ENCODE results near the gene KCTD21. TPM values are rescaled to one million over a fixed set of nuclear protein-coding genes. Genes with fewer than 3 reads are reported as not detected.

KCTD21 gene
- total RNA-seq, 1 donor from 2014 or later, result 2.6 TPM

- no peaks in the 10 kb centered on the region for H3K9me3 ChIP-seq (ENCODE audit: control insufficient read depth in 3 of 3, low read length in 3 of 3)
- H3K36me3 ChIP-seq (ENCODE audit: control insufficient read depth in 3 of 3, insufficient read depth in 3 of 3, low read length in 3 of 3), result no peaks in the 10 kb centered on the region
- H3K4me1 ChIP-seq (ENCODE audit: control insufficient read depth in 3 of 3, insufficient read depth in 3 of 3, low read length in 3 of 3), result peaks cover 7 to 12% (median 11%) of the 10 kb centered on the region in 3 donors
- H3K4me3 ChIP-seq (ENCODE audit: low read length in 3 of 3), result no peak overlapping the region
- peak overlapping the region in 1 of 3 donors; percentile 45 for H3K9ac ChIP-seq (ENCODE audit: low read depth in 1 of 3, low read length in 3 of 3)
- no peaks in the 10 kb centered on the region for H3K27me3 ChIP-seq (ENCODE audit: control insufficient read depth in 3 of 3, insufficient read depth in 3 of 3, low read length in 3 of 3)
- peak overlapping the region; percentile 5 for H3K27ac ChIP-seq (ENCODE audit: low read depth, low read length)
Measured at GRCh38 chr11:78163828-78164227, 24.6 kb downstream of the KCTD21 start.

- no peaks in the 10 kb centered on the region for H3K9me3 ChIP-seq (ENCODE audit: control insufficient read depth in 3 of 3, low read length in 3 of 3)
- no peaks in the 10 kb centered on the region for H3K27me3 ChIP-seq (ENCODE audit: control insufficient read depth in 3 of 3, insufficient read depth in 3 of 3, low read length in 3 of 3)
- H3K4me3 ChIP-seq (ENCODE audit: low read length in 3 of 3), result no peak overlapping the region
- H3K36me3 ChIP-seq (ENCODE audit: control insufficient read depth in 3 of 3, insufficient read depth in 3 of 3, low read length in 3 of 3), result no peaks in the 10 kb centered on the region
- H3K4me1 ChIP-seq (ENCODE audit: control insufficient read depth in 3 of 3, insufficient read depth in 3 of 3, low read length in 3 of 3), result peaks cover 0 to 5% (median 3%) of the 10 kb centered on the region in 3 donors
- no peak overlapping the region for H3K27ac ChIP-seq (ENCODE audit: low read depth, low read length)
- no peak overlapping the region for H3K9ac ChIP-seq (ENCODE audit: low read depth in 1 of 3, low read length in 3 of 3)
Measured at GRCh38 chr11:78161962-78162371, 26.5 kb downstream of the KCTD21 start.

DNA sequence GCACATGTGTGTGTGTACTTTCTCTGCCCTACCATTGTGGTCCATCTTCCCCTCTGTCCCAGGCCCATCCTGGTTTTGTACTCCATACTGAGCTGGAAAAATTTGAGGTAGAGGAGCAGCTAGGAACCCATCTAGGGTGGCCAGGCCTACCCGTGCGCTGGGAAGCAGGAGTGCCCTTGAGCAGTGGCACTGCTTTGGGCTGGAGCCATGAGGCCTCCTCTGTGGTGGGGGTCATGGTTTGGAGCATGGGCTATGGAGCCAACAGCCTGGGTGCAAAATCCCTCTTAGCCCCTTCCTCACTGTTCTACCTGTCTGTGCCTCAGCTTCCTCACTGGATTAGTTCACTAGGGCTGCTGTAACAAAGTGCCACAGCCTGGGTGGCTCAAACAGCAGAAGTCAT is 27.1 kb downstream of the KCTD21 start:
- no peak overlapping the region for H3K27ac ChIP-seq (ENCODE audit: low read depth, low read length)
- no peaks in the 10 kb centered on the region for H3K27me3 ChIP-seq (ENCODE audit: control insufficient read depth in 3 of 3, insufficient read depth in 3 of 3, low read length in 3 of 3)
- H3K9me3 ChIP-seq (ENCODE audit: control insufficient read depth in 3 of 3, low read length in 3 of 3), result no peaks in the 10 kb centered on the region
- no peak overlapping the region for H3K4me3 ChIP-seq (ENCODE audit: low read length in 3 of 3)
- H3K9ac ChIP-seq (ENCODE audit: low read depth in 1 of 3, low read length in 3 of 3), result no peak overlapping the region
- no peaks in the 10 kb centered on the region for H3K36me3 ChIP-seq (ENCODE audit: control insufficient read depth in 3 of 3, insufficient read depth in 3 of 3, low read length in 3 of 3)
- H3K4me1 ChIP-seq (ENCODE audit: control insufficient read depth in 3 of 3, insufficient read depth in 3 of 3, low read length in 3 of 3), result peaks cover 0 to 5% (median 3%) of the 10 kb centered on the region in 3 donors

DNA sequence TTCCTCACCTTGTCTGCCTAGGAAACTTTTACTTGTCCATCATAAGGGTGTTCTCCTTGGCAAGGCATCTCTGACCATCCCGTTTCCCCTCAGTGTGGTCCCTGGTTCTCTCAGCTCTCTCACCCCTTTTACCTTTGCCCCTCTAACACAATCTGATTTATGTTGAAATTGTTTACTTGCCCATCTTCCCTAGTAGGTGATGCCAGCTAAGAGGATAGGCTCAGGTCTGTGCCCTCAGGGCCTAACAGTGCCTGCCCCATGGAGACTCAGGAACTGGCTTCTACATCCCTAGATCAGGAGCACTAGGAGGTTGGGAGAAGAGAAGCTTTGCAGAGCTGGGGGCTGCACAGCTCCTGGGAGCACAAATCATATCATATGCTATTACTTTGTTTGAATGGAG is 27.9 kb downstream of the KCTD21 start:
- Histone ChIP-seq H3K9me3 (ENCODE audit: control insufficient read depth in 3 of 3, low read length in 3 of 3) (no peaks in the 10 kb centered on the region), H3K4me3 (ENCODE audit: low read length in 3 of 3) (no peak overlapping the region), H3K27ac (ENCODE audit: low read depth, low read length) (no peak overlapping the region), H3K27me3 (ENCODE audit: control insufficient read depth in 3 of 3, insufficient read depth in 3 of 3, low read length in 3 of 3) (no peaks in the 10 kb centered on the region), H3K36me3 (ENCODE audit: control insufficient read depth in 3 of 3, insufficient read depth in 3 of 3, low read length in 3 of 3) (no peaks in the 10 kb centered on the region), H3K9ac (ENCODE audit: low read depth in 1 of 3, low read length in 3 of 3) (no peak overlapping the region), H3K4me1 (ENCODE audit: control insufficient read depth in 3 of 3, insufficient read depth in 3 of 3, low read length in 3 of 3) (peaks cover 0 to 5% (median 3%) of the 10 kb centered on the region in 3 donors)

DNA sequence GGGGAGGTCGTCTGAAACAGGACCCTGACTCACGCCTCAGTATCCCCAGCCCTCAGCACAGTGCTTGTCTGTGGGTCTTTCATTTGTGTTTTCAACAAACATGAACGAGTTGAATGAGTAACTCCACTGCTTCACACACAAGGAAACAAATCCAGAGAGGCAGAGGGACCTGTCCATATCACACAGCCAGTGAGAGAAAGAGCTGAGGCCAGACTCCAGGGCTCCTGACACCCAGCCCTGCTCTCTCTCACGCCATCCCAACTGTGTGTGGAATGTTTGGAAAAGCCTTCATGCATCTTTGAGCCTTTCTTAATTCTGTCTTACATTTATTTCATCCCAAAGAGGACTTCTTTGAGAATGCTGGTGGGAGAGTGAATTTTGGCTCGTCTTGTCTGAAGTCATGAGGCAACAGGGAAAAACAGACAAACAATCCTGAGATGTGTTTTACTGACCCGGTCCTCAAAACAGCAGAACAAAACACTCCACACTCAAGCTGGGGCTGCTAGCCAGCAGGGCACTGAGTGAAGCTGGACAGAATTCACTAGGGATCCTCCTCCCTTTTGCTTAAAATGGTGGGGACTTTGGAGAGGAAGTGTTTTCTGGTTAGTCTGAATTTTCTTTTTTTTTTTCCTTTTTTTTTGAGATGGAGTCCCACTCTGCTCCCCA is 29.3 kb downstream of the KCTD21 start:
- no peak overlapping the region for H3K4me3 ChIP-seq (ENCODE audit: low read length in 3 of 3)
- H3K27ac ChIP-seq (ENCODE audit: low read depth, low read length), result no peak overlapping the region
- H3K27me3 ChIP-seq (ENCODE audit: control insufficient read depth in 3 of 3, insufficient read depth in 3 of 3, low read length in 3 of 3), result no peaks in the 10 kb centered on the region

GRCh38 chr11:78156127-78156844 is 32.1 kb downstream of the KCTD21 start:
- Histone ChIP-seq H3K27me3 (ENCODE audit: control insufficient read depth in 3 of 3, insufficient read depth in 3 of 3, low read length in 3 of 3) (no peaks in the 10 kb centered on the region), H3K27ac (ENCODE audit: low read depth, low read length) (no peak overlapping the region), H3K9me3 (ENCODE audit: control insufficient read depth in 3 of 3, low read length in 3 of 3) (no peaks in the 10 kb centered on the region), H3K4me1 (ENCODE audit: control insufficient read depth in 3 of 3, insufficient read depth in 3 of 3, low read length in 3 of 3) (no peaks in the 10 kb centered on the region), H3K36me3 (ENCODE audit: control insufficient read depth in 3 of 3, insufficient read depth in 3 of 3, low read length in 3 of 3) (no peaks in the 10 kb centered on the region), H3K4me3 (ENCODE audit: low read length in 3 of 3) (no peak overlapping the region), H3K9ac (ENCODE audit: low read depth in 1 of 3, low read length in 3 of 3) (no peak overlapping the region)

More for the DNA sequence above, 29.3 kb downstream of the KCTD21 start:
- Histone ChIP-seq H3K36me3 (ENCODE audit: control insufficient read depth in 3 of 3, insufficient read depth in 3 of 3, low read length in 3 of 3) (no peaks in the 10 kb centered on the region), H3K9me3 (ENCODE audit: control insufficient read depth in 3 of 3, low read length in 3 of 3) (no peaks in the 10 kb centered on the region), H3K4me1 (ENCODE audit: control insufficient read depth in 3 of 3, insufficient read depth in 3 of 3, low read length in 3 of 3) (peaks cover 0 to 5% (median 0%) of the 10 kb centered on the region in 3 donors), H3K9ac (ENCODE audit: low read depth in 1 of 3, low read length in 3 of 3) (no peak overlapping the region)

GRCh38 chr11:78151804-78152203 is 36.6 kb downstream of the KCTD21 start:
- Histone ChIP-seq H3K4me1 (ENCODE audit: control insufficient read depth in 3 of 3, insufficient read depth in 3 of 3, low read length in 3 of 3) (peaks cover 0 to 6% (median 5%) of the 10 kb centered on the region in 3 donors), H3K9ac (ENCODE audit: low read depth in 1 of 3, low read length in 3 of 3) (no peak overlapping the region), H3K27me3 (ENCODE audit: control insufficient read depth in 3 of 3, insufficient read depth in 3 of 3, low read length in 3 of 3) (no peaks in the 10 kb centered on the region), H3K36me3 (ENCODE audit: control insufficient read depth in 3 of 3, insufficient read depth in 3 of 3, low read length in 3 of 3) (no peaks in the 10 kb centered on the region), H3K4me3 (ENCODE audit: low read length in 3 of 3) (no peak overlapping the region), H3K27ac (ENCODE audit: low read depth, low read length) (no peak overlapping the region), H3K9me3 (ENCODE audit: control insufficient read depth in 3 of 3, low read length in 3 of 3) (no peaks in the 10 kb centered on the region)

DNA sequence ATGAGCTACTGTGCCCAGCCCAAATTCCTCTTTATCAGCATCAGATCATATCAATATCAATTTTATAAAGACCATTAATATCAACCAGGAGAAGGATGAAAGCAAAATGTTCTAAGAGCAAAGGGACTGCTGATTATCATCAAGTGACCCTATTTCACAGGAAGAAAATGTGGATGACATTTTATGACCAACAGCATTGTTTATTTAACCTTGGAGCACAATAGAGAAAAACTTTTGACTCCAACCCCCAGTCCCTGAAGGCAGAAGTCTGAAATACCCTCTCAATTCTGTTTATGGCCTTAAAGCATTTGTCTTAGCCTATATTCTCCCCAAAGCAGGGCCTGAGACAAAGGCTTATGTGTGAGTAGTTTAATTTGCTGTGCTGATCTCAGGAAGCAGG is 37.7 kb downstream of the KCTD21 start:
- Histone ChIP-seq H3K36me3 (ENCODE audit: control insufficient read depth in 3 of 3, insufficient read depth in 3 of 3, low read length in 3 of 3) (no peaks in the 10 kb centered on the region), H3K9me3 (ENCODE audit: control insufficient read depth in 3 of 3, low read length in 3 of 3) (no peaks in the 10 kb centered on the region), H3K27me3 (ENCODE audit: control insufficient read depth in 3 of 3, insufficient read depth in 3 of 3, low read length in 3 of 3) (no peaks in the 10 kb centered on the region), H3K27ac (ENCODE audit: low read depth, low read length) (no peak overlapping the region), H3K9ac (ENCODE audit: low read depth in 1 of 3, low read length in 3 of 3) (no peak overlapping the region), H3K4me1 (ENCODE audit: control insufficient read depth in 3 of 3, insufficient read depth in 3 of 3, low read length in 3 of 3) (peaks cover 0 to 6% (median 5%) of the 10 kb centered on the region in 3 donors), H3K4me3 (ENCODE audit: low read length in 3 of 3) (no peak overlapping the region)

DNA sequence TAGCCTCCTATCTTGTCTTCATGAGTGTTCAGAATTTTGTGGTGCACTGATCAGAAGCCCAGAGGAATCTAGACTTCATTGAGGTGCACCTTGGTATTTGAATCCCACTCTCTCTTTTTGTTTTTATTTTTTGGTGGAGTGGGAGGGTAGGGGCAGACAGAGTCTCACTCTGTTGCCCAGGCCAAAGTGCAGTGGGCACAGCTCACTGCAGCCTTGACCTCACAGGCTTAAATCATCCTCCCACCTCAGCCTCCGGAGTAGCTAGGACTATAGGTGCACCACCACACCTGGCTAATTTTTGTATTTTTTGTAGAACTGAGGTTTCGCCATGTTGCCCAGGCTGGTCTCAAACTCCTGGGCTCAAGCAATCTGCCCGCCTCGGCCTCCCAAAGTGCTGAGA is 38.1 kb downstream of the KCTD21 start:
- H3K4me1 ChIP-seq (ENCODE audit: control insufficient read depth in 3 of 3, insufficient read depth in 3 of 3, low read length in 3 of 3), result peaks cover 0 to 6% (median 5%) of the 10 kb centered on the region in 3 donors
- H3K4me3 ChIP-seq (ENCODE audit: low read length in 3 of 3), result no peak overlapping the region
- no peaks in the 10 kb centered on the region for H3K9me3 ChIP-seq (ENCODE audit: control insufficient read depth in 3 of 3, low read length in 3 of 3)
- no peak overlapping the region for H3K27ac ChIP-seq (ENCODE audit: low read depth, low read length)
- no peaks in the 10 kb centered on the region for H3K36me3 ChIP-seq (ENCODE audit: control insufficient read depth in 3 of 3, insufficient read depth in 3 of 3, low read length in 3 of 3)
- H3K27me3 ChIP-seq (ENCODE audit: control insufficient read depth in 3 of 3, insufficient read depth in 3 of 3, low read length in 3 of 3), result no peaks in the 10 kb centered on the region
- peak overlapping the region in 1 of 3 donors; percentile 16 for H3K9ac ChIP-seq (ENCODE audit: low read depth in 1 of 3, low read length in 3 of 3)

GRCh38 chr11:78149646-78150045 is 38.8 kb downstream of the KCTD21 start:
- peaks cover 0 to 6% (median 5%) of the 10 kb centered on the region in 3 donors for H3K4me1 ChIP-seq (ENCODE audit: control insufficient read depth in 3 of 3, insufficient read depth in 3 of 3, low read length in 3 of 3)
- H3K9ac ChIP-seq (ENCODE audit: low read depth in 1 of 3, low read length in 3 of 3), result peak overlapping the region in 1 of 3 donors; percentile 19
- H3K27me3 ChIP-seq (ENCODE audit: control insufficient read depth in 3 of 3, insufficient read depth in 3 of 3, low read length in 3 of 3), result no peaks in the 10 kb centered on the region
- no peak overlapping the region for H3K27ac ChIP-seq (ENCODE audit: low read depth, low read length)
- H3K36me3 ChIP-seq (ENCODE audit: control insufficient read depth in 3 of 3, insufficient read depth in 3 of 3, low read length in 3 of 3), result no peaks in the 10 kb centered on the region
- no peak overlapping the region for H3K4me3 ChIP-seq (ENCODE audit: low read length in 3 of 3)
- H3K9me3 ChIP-seq (ENCODE audit: control insufficient read depth in 3 of 3, low read length in 3 of 3), result no peaks in the 10 kb centered on the region

All from skeletal muscle tissue (tissue), 4 donors.